DOHH2 (cell line): ENCODE data around the gene ANKRD30B.

Experiments
- H3F3A ChIP-seq: fragments of 200-600 bp; sonication (generic), shearing (Covaris generic); 2 replicates; pipeline ENCODE4 v1.6.0; 2016; ENCODE audit warnings: antibody characterized with exemption, mild to moderate bottlenecking; ENCODE audit not compliant: control insufficient read depth, insufficient read depth
- H3K27ac ChIP-seq: fragments of 200-600 bp; sonication (generic); 2 replicates; pipeline ENCODE4 v1.5.1; 2014; ENCODE audit warnings: low read depth, mild to moderate bottlenecking, low read length, moderate library complexity
- H3K27me3 ChIP-seq: fragments of 200-600 bp; sonication (generic); 2 replicates; pipeline ENCODE4 v1.6.1; 2014; ENCODE audit warnings: mild to moderate bottlenecking, low read length, mixed read lengths; ENCODE audit not compliant: control insufficient read depth
- H3K36me3 ChIP-seq: fragments of 200-600 bp; sonication (generic); 2 replicates; pipeline ENCODE4 v1.6.1; 2014; ENCODE audit warnings: mild to moderate bottlenecking, low read length, moderate library complexity, mixed read lengths; ENCODE audit not compliant: control insufficient read depth
- H3K4me1 ChIP-seq: fragments of 200-600 bp; sonication (generic); 2 replicates; pipeline ENCODE4 v1.6.1; 2014; ENCODE audit warnings: mild to moderate bottlenecking, low read length, mixed read lengths; ENCODE audit not compliant: control insufficient read depth
- H3K4me2 ChIP-seq: fragments of 200-600 bp; sonication (generic); 2 replicates; pipeline ENCODE4 v1.6.0; 2014; ENCODE audit warnings: mild to moderate bottlenecking, low read length, moderate library complexity
- H3K4me3 ChIP-seq: fragments of 200-600 bp; sonication (generic); 2 replicates; pipeline ENCODE4 v1.5.1; 2014; ENCODE audit warnings: mild to moderate bottlenecking, low read length, mixed read lengths
- H3K79me2 ChIP-seq: fragments of 200-600 bp; sonication (generic); 2 replicates; pipeline ENCODE4 v1.6.1; 2014; ENCODE audit warnings: mild to moderate bottlenecking, low read length, mixed read lengths; ENCODE audit not compliant: control insufficient read depth
- H3K9me2 ChIP-seq: fragments of 200-600 bp; sonication (generic); replicated peaks from 2 replicates; pipeline ENCODE4 v1.6.1; 2014; ENCODE audit warnings: mild to moderate bottlenecking, low read length, mixed read lengths; ENCODE audit not compliant: control insufficient read depth
- H3K9me3 ChIP-seq: fragments of 200-600 bp; sonication (generic); 2 replicates; pipeline ENCODE4 v1.6.1; 2014; ENCODE audit warnings: antibody characterized with exemption, low read length, mixed read lengths; ENCODE audit not compliant: control insufficient read depth, insufficient read depth
- H4K20me1 ChIP-seq: fragments of 200-600 bp; sonication (generic); 2 replicates; pipeline ENCODE4 v1.6.0; 2014; ENCODE audit warnings: low read depth, mild to moderate bottlenecking, antibody characterized with exemption, low read length, moderate library complexity; ENCODE audit not compliant: control insufficient read depth, insufficient read depth
- CTCF ChIP-seq: fragments of 200-600 bp; sonication (generic); IDR thresholded peaks from one replicate; pipeline ENCODE4 v1.5.1; 2014; ENCODE audit warnings: antibody characterized with exemption, mild to moderate bottlenecking, low read depth, low read length; ENCODE audit not compliant: poor library complexity, severe bottlenecking
- EZH2phosphoT487 ChIP-seq: fragments of 200-600 bp; sonication (generic); IDR thresholded peaks from 2 replicates; pipeline ENCODE4 v1.6.1; 2017; ENCODE audit warnings: borderline replicate concordance, mild to moderate bottlenecking, antibody characterized with exemption, low read length, moderate library complexity, mixed read lengths

ANKRD30B gene

GRCh38 chr18:14768241-14768640 lies 20.3 kb downstream of the ANKRD30B start:
- TF ChIP-seq CTCF (no peak), EZH2phosphoT487 (no peak)
- Histone ChIP-seq H3K36me3 (no peaks in the 10 kb centered on the region), H4K20me1 (no peaks in the 10 kb centered on the region), H3K4me3 (no peak overlapping the region), H3K4me2 (no peak overlapping the region), H3F3A (no peaks in the 10 kb centered on the region), H3K79me2 (no peaks in the 10 kb centered on the region), H3K4me1 (no peaks in the 10 kb centered on the region), H3K9me2 (no peaks in the 10 kb centered on the region), H3K9me3 (no peaks in the 10 kb centered on the region), H3K27ac (no peak overlapping the region), H3K27me3 (no peaks in the 10 kb centered on the region)

GRCh38 chr18:14769381-14769780 lies 21.4 kb downstream of the ANKRD30B start:
- Histone ChIP-seq H3K9me2 (no peaks in the 10 kb centered on the region), H3K4me1 (no peaks in the 10 kb centered on the region), H3K79me2 (no peaks in the 10 kb centered on the region), H3K4me3 (no peak overlapping the region), H3K36me3 (no peaks in the 10 kb centered on the region), H3F3A (no peaks in the 10 kb centered on the region), H3K27me3 (no peaks in the 10 kb centered on the region), H3K4me2 (no peak overlapping the region), H3K9me3 (no peaks in the 10 kb centered on the region), H4K20me1 (no peaks in the 10 kb centered on the region), H3K27ac (no peak overlapping the region)
- TF ChIP-seq EZH2phosphoT487 = no peak
- TF ChIP-seq CTCF = no peak

GRCh38 chr18:14776801-14777200 lies 28.8 kb downstream of the ANKRD30B start:
- no peaks in the 10 kb centered on the region for H3K9me2 ChIP-seq
- H3K36me3 ChIP-seq = no peaks in the 10 kb centered on the region
- H3K79me2 ChIP-seq = no peaks in the 10 kb centered on the region
- H3K27me3 ChIP-seq = no peaks in the 10 kb centered on the region
- H3K4me1 ChIP-seq = no peaks in the 10 kb centered on the region
- no peak overlapping the region for H3K27ac ChIP-seq
- H3K9me3 ChIP-seq = no peaks in the 10 kb centered on the region
- no peaks in the 10 kb centered on the region for H3F3A ChIP-seq
- no peak overlapping the region for H3K4me2 ChIP-seq
- no peak for TF ChIP-seq CTCF
- no peak for TF ChIP-seq EZH2phosphoT487
- no peak overlapping the region for H3K4me3 ChIP-seq
- no peaks in the 10 kb centered on the region for H4K20me1 ChIP-seq

DNA sequence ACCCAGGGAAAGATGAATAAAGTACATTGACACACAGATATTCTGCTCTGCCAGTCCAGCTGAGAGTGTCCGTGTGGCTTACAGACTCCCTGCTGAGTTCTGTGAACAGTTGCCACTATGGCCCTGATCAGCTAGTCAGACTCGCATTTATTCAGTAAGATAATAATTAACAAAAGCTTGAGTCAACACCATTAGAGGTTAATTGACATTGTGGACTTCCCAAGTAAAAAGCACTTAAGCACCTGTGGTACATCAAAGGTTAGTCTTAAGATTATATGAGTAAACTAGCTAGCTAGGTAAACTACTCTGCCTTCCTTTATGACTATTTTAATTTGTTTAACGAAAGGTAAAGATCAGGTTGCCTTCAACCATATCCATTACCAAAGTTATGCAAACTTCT lies 33.7 kb downstream of the ANKRD30B start:
- no peaks in the 10 kb centered on the region for H3K36me3 ChIP-seq
- no peaks in the 10 kb centered on the region for H3K4me1 ChIP-seq
- H3K9me2 ChIP-seq = no peaks in the 10 kb centered on the region
- H3K27me3 ChIP-seq = no peaks in the 10 kb centered on the region
- TF ChIP-seq EZH2phosphoT487 (no peak), CTCF (no peak)
- no peaks in the 10 kb centered on the region for H4K20me1 ChIP-seq
- no peak overlapping the region for H3K27ac ChIP-seq
- H3K4me2 ChIP-seq = no peak overlapping the region
- no peaks in the 10 kb centered on the region for H3K9me3 ChIP-seq
- H3K79me2 ChIP-seq = no peaks in the 10 kb centered on the region
- H3F3A ChIP-seq = no peaks in the 10 kb centered on the region
- no peak overlapping the region for H3K4me3 ChIP-seq
